Testis (tissue), 3 donors: ENCODE data around the gene SPATA32. TPM values are rescaled to one million over a fixed set of nuclear protein-coding genes. Genes with fewer than 3 reads are reported as not detected.

Experiments used
- DNase-seq: peaks from one replicate; pipeline ENCODE4 v3.0.0-alpha.2; 2019
- H3K27ac ChIP-seq, 2 donors: fragments of 200-600 bp; sonication (generic); one replicate each; pipeline ENCODE4 v1.5.1; 2019
- H3K27me3 ChIP-seq: fragments of 200-600 bp; sonication (generic); one replicate; pipeline ENCODE4 v1.5.1; 2019
- H3K36me3 ChIP-seq: fragments of 200-600 bp; sonication (generic); one replicate; pipeline ENCODE4 v1.5.1; 2017; ENCODE audit warnings: low read depth; ENCODE audit errors: missing control alignments
- H3K4me1 ChIP-seq: fragments of 200-600 bp; sonication (generic); one replicate; pipeline ENCODE4 v1.5.1; 2019
- H3K4me3 ChIP-seq, 2 donors: fragments of 200-600 bp; sonication (generic); one replicate each; pipeline ENCODE4 v1.5.1; 2017 to 2019
- H3K9me3 ChIP-seq: fragments of 200-600 bp; sonication (generic); one replicate; pipeline ENCODE4 v1.5.1; 2017
- POLR2A ChIP-seq: fragments of 450-650 bp; IDR thresholded peaks from one replicate; pipeline ENCODE4 v1.6.1; 2017; ENCODE audit warnings: antibody characterized with exemption, mild to moderate bottlenecking, moderate library complexity
- WGBS, 2 donors: methylation state at CpG; one replicate each; pipeline ENCODE4 v1.1.5; 2018; 5-methylcytosine and 5-hydroxymethylcytosine counted together
- intact Hi-C: fragments of 100-400 bp; cut with DNase I; formaldehyde crosslinking; loops from one replicate; pipeline ENCODE4 v1.15.1; 2023; ENCODE audit warnings: low total_unique reads
- polyA plus RNA-seq: library from polyadenylated mRNA; stranded (reverse); fragments of 350-450 nt; fragmentation: Illumina TruSeq; extraction: RNeasy Lipid Tissue Mini Kit (QIAGEN cat#74804); gene quantifications from one replicate; pipeline ENCODE4 v1.2.3, GENCODE V29; 2014; ENCODE audit warnings: low read depth, low replicate concordance; ENCODE audit not compliant: insufficient read depth
- total RNA-seq, 2 donors: library from RNA; depleted of rRNA; stranded (reverse); fragments of >200 nt; gene quantifications; one replicate each; pipeline ENCODE4 v1.2.3, GENCODE V29; 2016
- TF ChIP-seq, protein P1 (sequence below), 3 experiments: fragments of 450-650 bp in 2 of 3; fragments of 200-600 bp in 1 of 3; sonication (generic) in 1 of 3; IDR thresholded peaks; one replicate each; pipeline ENCODE4 v1.5.1; 2016 to 2019; ENCODE audit warnings: antibody characterized with exemption in 3 of 3, mild to moderate bottlenecking in 2 of 3, moderate library complexity in 1 of 3

SPATA32 gene
- total and polyA plus RNA-seq, 3 donors from 2014 or later = 15.5 to 72.0 (median 47.4) TPM

DNA sequence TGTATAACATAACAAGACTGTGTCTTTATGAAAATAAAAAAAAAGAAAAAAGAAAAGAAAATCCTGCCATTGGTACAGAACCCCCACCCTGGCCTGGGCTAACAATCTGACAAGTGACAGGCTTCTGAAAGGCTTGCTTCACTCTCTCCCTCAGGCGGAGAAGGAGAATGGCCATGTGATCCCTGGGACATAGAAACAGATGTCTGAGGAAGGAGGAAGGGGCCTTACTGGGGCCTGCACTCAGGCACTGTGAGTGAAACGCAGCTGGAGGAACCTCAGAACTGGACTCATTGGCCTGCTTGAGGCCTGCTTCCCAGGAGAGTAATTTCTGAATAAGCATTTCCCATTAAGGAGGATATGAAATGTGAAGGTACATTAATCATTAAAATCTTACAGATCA, 37.5 kb upstream of the SPATA32 start:
- no peak for TF ChIP-seq POLR2A
- TF ChIP-seq, protein P1, sequence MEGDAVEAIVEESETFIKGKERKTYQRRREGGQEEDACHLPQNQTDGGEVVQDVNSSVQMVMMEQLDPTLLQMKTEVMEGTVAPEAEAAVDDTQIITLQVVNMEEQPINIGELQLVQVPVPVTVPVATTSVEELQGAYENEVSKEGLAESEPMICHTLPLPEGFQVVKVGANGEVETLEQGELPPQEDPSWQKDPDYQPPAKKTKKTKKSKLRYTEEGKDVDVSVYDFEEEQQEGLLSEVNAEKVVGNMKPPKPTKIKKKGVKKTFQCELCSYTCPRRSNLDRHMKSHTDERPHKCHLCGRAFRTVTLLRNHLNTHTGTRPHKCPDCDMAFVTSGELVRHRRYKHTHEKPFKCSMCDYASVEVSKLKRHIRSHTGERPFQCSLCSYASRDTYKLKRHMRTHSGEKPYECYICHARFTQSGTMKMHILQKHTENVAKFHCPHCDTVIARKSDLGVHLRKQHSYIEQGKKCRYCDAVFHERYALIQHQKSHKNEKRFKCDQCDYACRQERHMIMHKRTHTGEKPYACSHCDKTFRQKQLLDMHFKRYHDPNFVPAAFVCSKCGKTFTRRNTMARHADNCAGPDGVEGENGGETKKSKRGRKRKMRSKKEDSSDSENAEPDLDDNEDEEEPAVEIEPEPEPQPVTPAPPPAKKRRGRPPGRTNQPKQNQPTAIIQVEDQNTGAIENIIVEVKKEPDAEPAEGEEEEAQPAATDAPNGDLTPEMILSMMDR (IDR thresholded peaks at IDR 0.05) = no peak
- Histone ChIP-seq H3K27me3 (no peaks in the 10 kb centered on the region), H3K4me1 (peaks cover 9% of the 10 kb centered on the region), H3K4me3 (no peak overlapping the region), H3K9me3 (no peaks in the 10 kb centered on the region), H3K36me3 (no peaks in the 10 kb centered on the region), H3K27ac (no peak overlapping the region)
- no peak for DNase-seq
- intact Hi-C loops = no loop called here
- WGBS, 2 donors = 51 to 80% methylated on average over 2 of the region's 2 CpGs

DNA sequence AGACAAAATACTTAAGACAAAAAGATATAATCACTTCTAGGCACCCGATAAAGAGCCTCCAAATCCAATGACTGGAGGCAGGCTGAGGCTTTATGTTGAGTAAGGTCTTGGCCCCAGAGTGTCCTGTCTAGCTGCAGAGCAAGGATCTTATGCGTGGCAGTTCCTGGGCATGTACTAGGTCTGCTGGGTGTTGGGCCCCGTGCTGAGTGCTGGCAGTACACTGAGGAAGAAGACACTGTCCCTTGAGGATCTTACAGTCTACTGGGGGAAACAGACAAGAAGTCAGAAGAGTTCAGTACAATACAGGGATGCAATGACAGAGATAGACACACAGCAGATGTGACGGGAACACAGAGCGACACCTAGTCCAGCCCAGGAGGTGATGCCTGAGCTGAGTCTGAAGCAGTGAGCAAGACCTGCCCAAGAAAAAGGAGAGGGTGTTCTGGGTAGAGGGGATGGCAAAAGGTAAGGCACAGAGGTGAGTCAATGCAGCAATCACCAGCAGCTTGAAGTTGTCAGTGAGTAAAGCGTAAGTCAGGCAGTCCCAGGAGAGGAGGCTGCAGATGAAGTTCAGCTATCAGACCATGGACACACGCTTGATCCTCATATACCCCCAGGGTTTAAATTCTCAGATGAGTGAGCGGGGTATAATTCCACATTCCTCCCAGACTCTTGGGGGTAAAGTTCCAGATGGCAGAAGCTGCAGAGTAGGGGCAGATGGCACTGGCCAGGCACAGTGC, 36.8 kb upstream of the SPATA32 start:
- no peaks in the 10 kb centered on the region for H3K27me3 ChIP-seq
- TF ChIP-seq, protein P1 (IDR thresholded peaks at IDR 0.05) = no peak
- no peak for TF ChIP-seq POLR2A
- no peak overlapping the region for H3K27ac ChIP-seq
- DNase-seq = no peak
- H3K36me3 ChIP-seq = no peaks in the 10 kb centered on the region
- WGBS, 2 donors = 84 to 88% methylated on average over 8 of the region's 8 CpGs
- H3K9me3 ChIP-seq = no peaks in the 10 kb centered on the region
- no peak overlapping the region for H3K4me3 ChIP-seq
- peaks cover 16% of the 10 kb centered on the region for H3K4me1 ChIP-seq
- intact Hi-C loops = no loop called here

DNA sequence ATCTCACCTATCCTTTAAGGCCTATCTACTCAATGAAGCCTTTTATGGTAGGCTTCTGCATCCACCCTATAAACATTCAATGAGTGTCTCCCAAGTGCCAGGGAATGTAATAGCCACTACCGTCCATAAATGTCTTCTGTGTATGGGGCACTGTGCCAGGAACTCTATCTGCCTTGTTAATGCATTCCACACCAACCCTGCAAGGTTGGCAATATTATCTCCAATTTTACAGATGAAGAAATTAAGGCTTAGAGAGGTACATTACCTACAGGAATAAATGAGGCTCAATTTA, 34.9 kb upstream of the SPATA32 start:
- no peak for DNase-seq
- no peak overlapping the region for H3K4me3 ChIP-seq
- intact Hi-C loops = no loop called here
- H3K27me3 ChIP-seq = no peaks in the 10 kb centered on the region
- no peak overlapping the region for H3K27ac ChIP-seq
- H3K9me3 ChIP-seq = no peaks in the 10 kb centered on the region
- peaks cover 35% of the 10 kb centered on the region for H3K4me1 ChIP-seq
- WGBS, 2 donors = 34 to 67% methylated on average over 1 of the region's 1 CpG
- TF ChIP-seq, protein P1 (IDR thresholded peaks at IDR 0.05) = no peak
- no peak for TF ChIP-seq POLR2A
- no peaks in the 10 kb centered on the region for H3K36me3 ChIP-seq

DNA sequence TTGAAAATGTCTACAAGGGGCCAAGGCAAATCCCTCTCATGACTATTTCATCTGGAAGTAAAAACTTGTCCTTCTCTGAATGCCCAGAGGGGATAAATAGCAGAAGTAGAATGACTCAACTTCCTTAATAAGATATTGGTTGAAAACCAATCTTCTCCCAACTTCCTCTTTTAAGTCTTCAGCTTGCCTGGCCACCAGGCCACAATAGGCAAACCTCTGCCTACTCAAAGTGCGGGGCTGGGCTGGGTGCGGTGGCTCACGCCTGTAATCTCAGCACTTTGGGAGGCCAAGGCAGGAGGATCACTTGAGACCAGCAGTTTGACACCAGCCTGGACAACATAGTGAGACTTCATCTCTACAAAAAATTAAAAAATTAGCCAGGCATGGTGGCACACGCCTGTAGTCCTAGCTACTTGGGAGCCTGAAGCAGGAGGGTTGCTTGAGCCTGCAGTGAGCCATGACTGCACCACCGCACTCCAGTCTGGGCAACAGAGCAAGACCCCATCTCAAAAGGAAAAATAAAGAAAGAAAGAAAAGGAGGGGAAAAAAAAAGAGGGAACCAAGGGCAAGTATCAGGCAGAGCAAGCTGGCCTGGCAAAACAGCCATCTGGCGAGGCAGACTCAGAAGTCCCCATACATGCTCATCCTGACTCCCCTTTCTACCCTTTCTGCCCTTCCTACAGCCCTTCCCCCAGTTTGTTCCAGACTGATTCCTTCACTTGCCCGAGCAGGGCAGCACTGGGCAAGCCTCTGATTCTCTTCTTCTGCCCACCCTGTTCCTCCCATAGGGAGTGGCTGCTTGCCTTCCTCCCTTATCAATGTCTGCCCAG, 34.3 kb upstream of the SPATA32 start:
- 83 to 90% methylated on average over 7 of the region's 7 CpGs for WGBS, 2 donors
- Histone ChIP-seq H3K4me3 (no peak overlapping the region), H3K9me3 (no peaks in the 10 kb centered on the region), H3K27ac (no peak overlapping the region), H3K4me1 (peaks cover 41% of the 10 kb centered on the region), H3K36me3 (no peaks in the 10 kb centered on the region), H3K27me3 (no peaks in the 10 kb centered on the region)
- intact Hi-C loops = no loop called here
- no peak for DNase-seq
- no peak for TF ChIP-seq POLR2A
- TF ChIP-seq, protein P1 (IDR thresholded peaks at IDR 0.05) = no peak
